H1 (cell line): ENCODE results near the gene CPLANE2. TPM values are rescaled to one million over a fixed set of nuclear protein-coding genes. Genes with fewer than 3 reads are reported as not detected.

ENCODE experiments used
- CTCF ChIA-PET: fragments of 300-600 bp; sonication (Branson Sonifier 250); formaldehyde crosslinking; loops from one replicate; lab custom pipeline; 2021; ENCODE audit not compliant: partially characterized antibody; lab: Charles Lee
- POLR2A ChIA-PET: fragments of 300-600 bp; sonication (Branson Sonifier 250); formaldehyde crosslinking; loops from one replicate; lab custom pipeline; 2021; ENCODE audit warnings: inconsistent platforms; ENCODE audit not compliant: partially characterized antibody; lab: Charles Lee
- DNase-seq, 2 experiments: peaks; one replicate each; pipeline versions ENCODE4 v3.0.0 to v3.0.0-alpha.2; 2010 to 2022; ENCODE audit warnings: low spot score in 2 of 2, low read depth in 1 of 2, mixed read lengths in 1 of 2
- FAIRE-seq: peaks from 2 replicates; lab custom pipeline; 2011; peaks lifted over from hg19 to GRCh38; lab: Jason Lieb, UNC
- H2AFZ ChIP-seq: 2 replicates; pipeline ENCODE4 v1.8.1; 2012; ENCODE audit warnings: low read length, inconsistent platforms
- H2AK5ac ChIP-seq: 2 replicates; pipeline ENCODE4 v1.6.1; 2013; ENCODE audit warnings: low read depth, low read length
- H2BK120ac ChIP-seq: replicated peaks from 2 replicates; pipeline ENCODE3; 2013; ENCODE audit warnings: low read depth, low read length, inconsistent platforms
- H2BK12ac ChIP-seq: 2 replicates; pipeline ENCODE4 v1.6.1; 2013; ENCODE audit warnings: low read depth, low read length
- H2BK15ac ChIP-seq: 2 replicates; pipeline ENCODE4 v1.6.1; 2013; ENCODE audit warnings: low read length
- H2BK20ac ChIP-seq: 2 replicates; pipeline ENCODE4 v1.6.1; 2013; ENCODE audit warnings: low read length
- H2BK5ac ChIP-seq: 2 replicates; pipeline ENCODE4 v1.6.1; 2013; ENCODE audit warnings: low read depth, low read length
- H3K14ac ChIP-seq: 2 replicates; pipeline ENCODE4 v1.6.1; 2013; ENCODE audit warnings: inconsistent platforms; ENCODE audit not compliant: insufficient read length
- H3K18ac ChIP-seq: 2 replicates; pipeline ENCODE4 v1.6.1; 2013; ENCODE audit warnings: low read length; ENCODE audit errors: extremely low read depth
- H3K23ac ChIP-seq: 2 replicates; pipeline ENCODE4 v1.6.1; 2013; ENCODE audit warnings: inconsistent platforms; ENCODE audit not compliant: insufficient read length
- H3K23me2 ChIP-seq: 2 replicates; pipeline ENCODE4 v1.6.1; 2013; ENCODE audit warnings: low read depth, low read length
- H3K27ac ChIP-seq: 2 replicates; pipeline ENCODE4 v1.6.1; 2011; ENCODE audit warnings: low read depth, low read length, inconsistent platforms
- H3K27me3 ChIP-seq, 4 experiments: replicated peaks in 1 of 4; 1 replicate in 1 of 4; 2 replicates in 3 of 4; pipeline versions ENCODE4 v1.6.1 to v1.8.1; 2011 to 2013; ENCODE audit warnings: low read length in 3 of 4, mild to moderate bottlenecking in 3 of 4, inconsistent platforms in 2 of 4, mixed read lengths in 2 of 4, moderate library complexity in 1 of 4; ENCODE audit not compliant: control insufficient read depth in 3 of 4, insufficient read depth in 3 of 4; ENCODE audit errors: extremely low read depth in 1 of 4
- H3K36me3 ChIP-seq, 4 experiments: 2 replicates each; pipeline versions ENCODE4 v1.6.1 to v1.8.1; 2011 to 2013; ENCODE audit warnings: mild to moderate bottlenecking in 4 of 4, low read length in 3 of 4, moderate library complexity in 2 of 4, control low read depth in 1 of 4, inconsistent platforms in 1 of 4; ENCODE audit not compliant: insufficient read depth in 4 of 4, control insufficient read depth in 2 of 4
- H3K4ac ChIP-seq: replicated peaks from 2 replicates; pipeline ENCODE3; 2013; ENCODE audit warnings: low read length, low read depth, mixed read lengths, inconsistent platforms; ENCODE audit not compliant: insufficient read length
- H3K4me1 ChIP-seq, 4 experiments: replicated peaks in 1 of 4; 1 replicate in 1 of 4; 2 replicates in 3 of 4; pipeline versions ENCODE4 v1.6.1 to v1.8.1; 2011 to 2013; ENCODE audit warnings: low read length in 3 of 4, inconsistent platforms in 2 of 4, mixed read lengths in 1 of 4; ENCODE audit not compliant: insufficient read depth in 4 of 4, control insufficient read depth in 3 of 4
- H3K4me2 ChIP-seq, 2 experiments: 2 replicates each; pipeline versions ENCODE4 v1.6.1 to v1.8.1; 2011 to 2013; ENCODE audit warnings: low read depth in 2 of 2, low read length in 2 of 2, control low read depth in 1 of 2, inconsistent platforms in 1 of 2, mild to moderate bottlenecking in 1 of 2; ENCODE audit not compliant: insufficient read depth in 1 of 2
- H3K4me3 ChIP-seq, 4 experiments: fragments of 200-600, 300-600 bp in 1 of 4; sonication (generic), shearing (Covaris generic), sonication (Bioruptor Twin) in 1 of 4; 2 replicates each; pipeline versions ENCODE4 v1.5.1 to v1.8.1; 2011 to 2016; ENCODE audit warnings: low read length in 4 of 4, low read depth in 3 of 4, control low read depth in 2 of 4, inconsistent platforms in 2 of 4, mild to moderate bottlenecking in 2 of 4, mixed read lengths in 1 of 4, moderate library complexity in 1 of 4; ENCODE audit not compliant: insufficient read depth in 2 of 4; ENCODE audit errors: extremely low read depth in 1 of 4
- H3K56ac ChIP-seq: replicated peaks from 2 replicates; pipeline ENCODE3; 2013; ENCODE audit warnings: low read depth, mild to moderate bottlenecking, mixed read lengths, low read length, inconsistent platforms; ENCODE audit not compliant: insufficient read length
- H3K79me1 ChIP-seq: 2 replicates; pipeline ENCODE4 v1.6.1; 2013; ENCODE audit warnings: low read depth, low read length, control low read depth
- H3K79me2 ChIP-seq, 2 experiments: 2 replicates each; pipeline versions ENCODE4 v1.6.1 to v1.8.1; 2012 to 2013; ENCODE audit warnings: low read length in 2 of 2, mild to moderate bottlenecking in 2 of 2, inconsistent platforms in 1 of 2; ENCODE audit not compliant: insufficient read depth in 2 of 2, control insufficient read depth in 1 of 2
- H3K9ac ChIP-seq, 4 experiments: replicated peaks in 1 of 4; 1 replicate in 1 of 4; 2 replicates in 3 of 4; pipeline versions ENCODE4 v1.6.1 to v1.8.1; 2011 to 2013; ENCODE audit warnings: low read depth in 3 of 4, low read length in 3 of 4, control low read depth in 2 of 4, mild to moderate bottlenecking in 2 of 4, moderate library complexity in 2 of 4, inconsistent platforms in 1 of 4; ENCODE audit errors: extremely low read depth in 1 of 4
- H3K9me3 ChIP-seq, 2 experiments: 2 replicates each; pipeline versions ENCODE4 v1.6.1 to v1.8.1; 2012 to 2013; ENCODE audit warnings: mild to moderate bottlenecking in 2 of 2, moderate library complexity in 2 of 2, control low read depth in 1 of 2, inconsistent platforms in 1 of 2, low read depth in 1 of 2, low read length in 1 of 2, mixed read lengths in 1 of 2; ENCODE audit not compliant: insufficient read depth in 2 of 2
- H4K20me1 ChIP-seq, 2 experiments: replicated peaks in 1 of 2; 2 replicates each; pipeline versions ENCODE3 to v1.8.1; 2011 to 2013; ENCODE audit warnings: inconsistent platforms in 2 of 2, low read length in 2 of 2, mild to moderate bottlenecking in 1 of 2; ENCODE audit not compliant: insufficient read depth in 2 of 2, control insufficient read depth in 1 of 2
- H4K5ac ChIP-seq: 2 replicates; pipeline ENCODE4 v1.6.1; 2013; ENCODE audit warnings: low read length, low read depth, mixed read lengths, inconsistent platforms; ENCODE audit not compliant: insufficient read length
- H4K8ac ChIP-seq: 2 replicates; pipeline ENCODE4 v1.8.0; 2013; ENCODE audit warnings: mild to moderate bottlenecking, moderate library complexity, low read length, inconsistent platforms; ENCODE audit not compliant: insufficient read depth; ENCODE audit errors: extremely low read depth
- H4K91ac ChIP-seq: replicated peaks from 2 replicates; pipeline ENCODE3; 2013; ENCODE audit warnings: low read length, mixed read lengths, inconsistent platforms; ENCODE audit not compliant: insufficient read length
- CHD2 ChIP-seq: IDR thresholded peaks from 2 replicates; pipeline ENCODE4 v1.6.1; 2012; ENCODE audit warnings: low read length, improper control_type of control experiment
- EZH2 ChIP-seq: fragments of 200-600 bp; sonication (generic); IDR thresholded peaks from 2 replicates; pipeline ENCODE4 v1.7.1; 2012; ENCODE audit warnings: low read depth, mild to moderate bottlenecking, moderate library complexity, low read length, inconsistent platforms; ENCODE audit not compliant: severe bottlenecking
- RBBP5 ChIP-seq: IDR thresholded peaks from 2 replicates; pipeline ENCODE4 v1.7.1; 2012; ENCODE audit warnings: low read depth, mild to moderate bottlenecking, inconsistent platforms, low read length, moderate library complexity, borderline replicate concordance
- SIRT6 ChIP-seq: IDR thresholded peaks from one replicate; pipeline ENCODE4 v1.7.1; 2012; ENCODE audit warnings: low read length, inconsistent platforms
- TAF1 ChIP-seq: IDR thresholded peaks from 2 replicates; pipeline ENCODE4 v1.6.1; 2011; ENCODE audit warnings: mild to moderate bottlenecking, low read depth, low read length
- WGBS, 2 experiments: shearing (Covaris generic) in 1 of 2; methylation state at CpG; one replicate each; pipeline versions ENCODE4 v1.1.6 to v1.1.7; 2013 to 2015; ENCODE audit warnings: low lambda C conversion rate in 2 of 2, mixed read lengths in 2 of 2, inconsistent platforms in 1 of 2, low coverage in 1 of 2, missing lambda C conversion rate in 1 of 2; ENCODE audit not compliant: insufficient replicate concordance in 2 of 2, insufficient coverage in 1 of 2, insufficient read length in 1 of 2; ENCODE audit errors: extremely low coverage in 1 of 2, missing lambda C conversion rate in 1 of 2; 5-methylcytosine and 5-hydroxymethylcytosine counted together
- polyA plus RNA-seq, 7 experiments: library from polyadenylated mRNA; depleted of rRNA in 3 of 7; stranded (reverse) in 5 of 7; unstranded in 2 of 7; fragments of >200 nt in 5 of 7; fragments of 200-250 nt in 2 of 7; gene quantifications; 1 replicate in 5 of 7; 2 replicates in 1 of 7; 4 replicates in 1 of 7; pipeline versions ENCODE4 v1.2.1 to v1.2.3, GENCODE V29; 2011 to 2013; ENCODE audit warnings: missing spikeins in 2 of 7, mixed read lengths in 2 of 7
- total RNA-seq: library from RNA; stranded (reverse); fragmentation: NEBNext Ultra II Directional; extraction: Animal tissue kit (Norgen Biotek cat#: 25700); gene quantifications from 2 replicates; pipeline ENCODE4 v1.2.1, GENCODE V29; 2021

The CPLANE2 gene
- total and polyA plus RNA-seq, 2 of the 8 experiments (the other 6 are each of a cell fraction or from before 2014, with no cell fraction given) = 2.3 to 2.5 TPM

- H3K4me1 ChIP-seq = peaks cover 0 to 20% (median 13%) of the 10 kb centered on the region in 4 experiments; a peak in 6 of 7 replicates
- no peak overlapping the region for H3K27ac ChIP-seq
- 80% methylated on average over 11 of the region's 11 CpGs; no CpG with 5 or more reads in 1 of the 2 experiments for WGBS, 2 experiments
- no peak overlapping the region for H3K14ac ChIP-seq
- no peak overlapping the region for H2AFZ ChIP-seq
- CTCF ChIA-PET = interaction anchor here (0.8 to 7.6 kb wide), 15 partner anchors 11 to 132 kb away, joined by 3 to 45 read pairs (median 7); partner anchors contain the start of gene FAM131C
- TF ChIP-seq EZH2 (no peak), RBBP5 (no peak), CHD2 (no peak), SIRT6 (no peak), TAF1 (no peak)
- no peak overlapping the region for H3K56ac ChIP-seq
- no peak overlapping the region for H2BK15ac ChIP-seq
- H2BK120ac ChIP-seq = no peak overlapping the region
- H3K79me1 ChIP-seq = peaks cover 5% of the 10 kb centered on the region; the same call in 1 of the 2 replicates
- no peak overlapping the region for H2BK12ac ChIP-seq
- H2AK5ac ChIP-seq = 0 out of 2 replicates have a peak overlapping the region, but pooled peaks have one; percentile 56
- peaks cover 9 to 23% (median 18%) of the 10 kb centered on the region in 4 experiments; a peak in 7 of 8 replicates for H3K36me3 ChIP-seq
- no peak overlapping the region for H4K91ac ChIP-seq
- H2BK5ac ChIP-seq = no peak overlapping the region
- no peak overlapping the region for H2BK20ac ChIP-seq
- no peaks in the 10 kb centered on the region for H3K9me3 ChIP-seq
- no peak overlapping the region for H3K23ac ChIP-seq
- no peak overlapping the region for H4K8ac ChIP-seq
- no peak for DNase-seq
- H3K4me2 ChIP-seq = no peak overlapping the region
- H3K18ac ChIP-seq = no peak overlapping the region
- no peak overlapping the region for H4K5ac ChIP-seq
- H3K4me3 ChIP-seq = no peak overlapping the region
- H3K27me3 ChIP-seq = no peaks in the 10 kb centered on the region
- POLR2A ChIA-PET = interaction anchor here (1.0 to 1.7 kb wide), 3 partner anchors 11 to 39 kb away, joined by 3 to 4 read pairs (median 4); no protein-coding TSS in a partner anchor
- H3K4ac ChIP-seq = no peak overlapping the region
- peaks cover 0 to 13% of the 10 kb centered on the region in 2 experiments; a peak in 2 of 4 replicates for H3K79me2 ChIP-seq
- H4K20me1 ChIP-seq = peaks cover 2 to 4% of the 10 kb centered on the region in 2 experiments
- no peak overlapping the region for H3K9ac ChIP-seq
- no peak for FAIRE-seq
- H3K23me2 ChIP-seq = peaks cover 6% of the 10 kb centered on the region
These were observed 31.7 kb downstream of the CPLANE2 start for GRCh38 chr1:16205334-16205671.
